TTC549 (cell line): ENCODE results near the gene SLC17A7.
"Not testable (repeated sequence)": the region's sequence is repeated elsewhere in the genome, so short reads cannot be mapped to it uniquely, and the experiment has no call there.

ENCODE experiments used
- FAIRE-seq: peaks from 2 replicates; lab custom pipeline; 2012; peaks lifted over from hg19 to GRCh38; lab: Jason Lieb, UNC

SLC17A7 gene

DNA sequence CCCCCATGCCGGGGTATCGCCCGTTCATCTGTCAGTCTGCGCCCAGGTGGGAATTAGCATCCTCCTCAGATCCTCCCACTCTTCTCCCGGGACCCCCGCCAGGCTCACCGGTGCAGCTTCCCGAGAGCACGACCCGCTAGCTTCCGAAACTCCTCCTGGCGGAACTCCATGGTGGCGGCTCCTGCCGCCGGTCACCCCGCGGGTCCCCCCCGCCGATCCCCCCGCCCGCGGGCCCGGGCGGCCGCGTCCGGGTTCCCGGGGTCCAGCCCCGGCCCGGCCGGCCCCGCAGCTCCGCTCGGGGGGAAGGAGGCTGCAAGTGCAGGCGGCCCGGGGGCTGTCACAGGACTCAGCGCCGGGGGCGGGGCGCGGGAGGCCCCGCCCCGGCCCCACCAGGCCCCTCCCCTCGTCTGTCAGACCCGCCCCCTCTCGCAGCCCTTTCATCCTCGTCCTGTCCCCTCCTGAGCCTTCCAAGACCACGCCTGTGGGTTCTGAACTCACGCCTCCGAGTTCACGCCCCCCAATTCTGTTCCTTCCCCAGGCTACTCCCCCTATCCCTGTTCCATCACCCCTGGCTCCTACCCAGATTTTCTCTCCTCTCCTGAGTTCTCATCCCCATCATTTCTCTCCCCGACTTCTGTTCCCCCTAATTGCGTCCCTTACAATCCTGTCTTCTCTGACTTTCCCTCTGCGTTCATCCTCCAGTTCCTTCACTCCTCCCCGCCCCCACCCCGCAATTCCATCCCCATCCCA is at the start of gene SLC17A7:
Gene SLC17A7, minus strand, starts transcription at position 318 of the 750 bp plus-strand sequence. Its CDS starts 148 bp downstream, at position 170.
- FAIRE-seq: no peak

GRCh38 chr19:49490287-49491029 is 49.1 kb upstream of the SLC17A7 start:
- no peak for FAIRE-seq

DNA sequence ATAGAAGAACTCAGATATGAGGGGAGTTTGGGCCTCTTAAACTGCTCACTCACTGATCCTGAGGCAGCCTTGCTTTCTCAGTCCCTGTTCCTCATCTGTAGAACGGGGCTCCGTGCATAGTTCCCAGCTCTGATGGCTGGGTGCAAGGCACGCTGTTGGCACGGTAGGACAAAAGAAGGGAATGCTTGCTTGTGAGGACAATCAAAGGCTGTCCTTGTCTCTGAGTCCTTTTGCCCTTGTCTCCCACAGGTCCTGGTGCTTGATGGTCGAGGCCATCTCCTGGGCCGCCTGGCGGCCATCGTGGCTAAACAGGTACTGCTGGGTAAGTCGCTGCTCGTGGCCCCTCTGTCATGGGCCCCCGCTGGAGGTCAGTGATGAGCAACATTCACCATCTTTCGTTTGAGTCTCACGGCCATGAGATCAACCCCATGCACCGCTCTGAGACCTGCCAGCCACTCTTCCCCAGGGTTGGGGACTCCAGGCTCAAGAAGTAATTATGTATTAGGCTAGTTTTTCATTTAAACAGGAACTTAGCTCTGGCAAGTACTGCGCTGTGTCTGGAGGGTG is 48.4 kb upstream of the SLC17A7 start:
- no peak for FAIRE-seq

GRCh38 chr19:49488863-49489537 is 47.7 kb upstream of the SLC17A7 start:
- FAIRE-seq: no peak

- no peak for FAIRE-seq
Measured at GRCh38 chr19:49488046-49488862, 46.9 kb upstream of the SLC17A7 start.

- FAIRE-seq: peak; percentile 87
Measured at GRCh38 chr19:49487277-49488045, 46.1 kb upstream of the SLC17A7 start, which contains the start of gene RPL13A. Gene RPL13A (plus strand): TSS chr19:49487608. CDS start chr19:49487630, 22 bp downstream.

- no peak for FAIRE-seq
Measured at GRCh38 chr19:49486710-49487276, 45.5 kb upstream of the SLC17A7 start.

DNA sequence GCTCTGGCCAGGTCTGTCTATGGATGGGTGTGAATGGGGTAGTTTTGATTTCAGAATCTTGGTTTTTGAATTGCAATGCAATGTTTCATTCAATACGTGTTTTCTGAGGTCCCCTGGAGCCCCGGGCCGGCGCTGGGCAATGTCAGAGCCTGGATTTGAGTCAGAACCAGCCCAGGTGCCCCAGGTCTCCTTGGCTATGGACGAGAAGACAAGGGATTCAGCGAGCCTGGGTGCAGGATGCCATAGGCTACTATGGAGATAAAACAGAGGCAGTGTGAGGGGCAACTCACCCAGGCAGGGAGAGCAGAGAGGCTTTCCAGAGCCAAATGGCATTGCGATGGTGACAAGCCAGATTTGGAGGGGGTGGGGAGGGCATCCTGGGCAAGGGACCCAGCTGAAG is 44.9 kb upstream of the SLC17A7 start:
- no peak for FAIRE-seq

DNA sequence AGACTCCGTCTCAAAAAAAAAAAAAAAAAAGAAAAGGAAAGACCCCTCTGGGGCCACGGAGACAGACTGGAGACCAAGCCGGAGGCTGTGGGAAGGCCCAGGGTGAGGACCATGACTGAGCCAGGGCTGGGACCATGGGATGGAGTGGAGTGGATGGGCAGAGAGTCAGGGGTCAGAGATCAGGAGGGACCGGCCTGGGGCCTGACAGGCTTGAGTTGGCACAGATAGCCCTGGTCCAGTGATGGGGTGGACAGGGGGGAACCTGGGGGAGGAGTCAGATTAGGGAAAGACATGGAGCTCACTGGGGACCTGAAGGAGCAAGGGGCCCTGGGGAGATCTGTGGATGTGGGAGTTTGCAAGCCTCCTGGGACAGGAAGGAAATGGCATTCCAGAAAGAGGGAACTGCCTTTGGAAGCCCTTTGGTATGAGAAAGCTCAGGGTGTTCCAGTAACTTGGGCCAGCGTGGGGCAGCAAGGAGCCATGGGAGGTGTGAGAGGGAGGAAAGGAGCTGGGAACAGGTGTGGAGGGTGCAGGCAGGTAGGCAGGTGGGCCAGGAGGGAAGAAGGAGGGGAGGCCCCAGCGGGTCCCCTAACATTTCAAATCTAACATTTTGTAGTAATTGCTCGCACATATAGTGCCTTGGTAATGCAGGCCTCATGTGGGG is 39.8 kb upstream of the SLC17A7 start:
- no peak for FAIRE-seq

GRCh38 chr19:49479975-49480628 is 38.8 kb upstream of the SLC17A7 start:
- no peak for FAIRE-seq

DNA sequence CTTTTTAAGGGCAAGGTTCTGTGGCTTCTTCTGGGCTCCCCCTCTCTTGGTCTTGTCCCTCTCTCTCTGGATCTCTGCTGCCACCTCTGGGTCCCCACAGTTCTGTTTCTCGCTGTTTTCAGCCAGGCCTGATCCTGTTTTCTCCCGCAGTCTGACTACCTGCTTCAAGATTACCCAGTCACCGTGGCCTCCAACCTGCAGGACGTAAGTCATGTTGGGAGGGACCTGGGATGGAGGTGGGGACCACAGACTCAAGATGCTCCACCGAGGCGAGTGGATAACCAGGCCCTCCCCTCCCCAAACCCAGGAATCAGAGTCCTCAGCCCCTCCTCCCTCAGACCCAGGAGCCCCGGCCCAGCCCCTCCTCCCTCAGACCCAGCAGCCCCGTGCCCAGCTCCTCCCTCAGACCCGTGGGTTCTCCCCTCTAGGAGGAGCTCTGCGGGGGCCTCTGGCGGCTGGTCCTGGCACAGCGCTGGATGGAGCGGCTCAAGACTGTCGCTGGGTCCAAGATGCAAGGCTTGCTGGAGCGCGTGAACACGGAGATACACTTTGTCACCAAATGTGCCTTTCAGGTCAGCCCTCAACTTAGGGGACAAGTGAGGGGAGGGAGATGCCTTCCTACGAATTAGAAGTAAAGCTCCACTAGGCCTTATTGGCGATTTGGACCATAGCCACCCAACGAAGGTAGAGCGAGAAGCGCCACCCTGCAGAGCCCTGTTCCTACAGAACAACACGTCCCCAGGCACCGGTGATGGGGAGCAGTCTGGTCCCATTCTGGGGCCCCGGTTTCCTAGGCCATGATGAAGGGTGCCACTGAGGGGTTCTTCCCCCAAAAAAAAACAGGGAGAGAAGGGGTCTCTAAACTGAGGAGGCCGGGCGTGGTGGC is 34.9 kb upstream of the SLC17A7 start:
- no peak for FAIRE-seq

DNA sequence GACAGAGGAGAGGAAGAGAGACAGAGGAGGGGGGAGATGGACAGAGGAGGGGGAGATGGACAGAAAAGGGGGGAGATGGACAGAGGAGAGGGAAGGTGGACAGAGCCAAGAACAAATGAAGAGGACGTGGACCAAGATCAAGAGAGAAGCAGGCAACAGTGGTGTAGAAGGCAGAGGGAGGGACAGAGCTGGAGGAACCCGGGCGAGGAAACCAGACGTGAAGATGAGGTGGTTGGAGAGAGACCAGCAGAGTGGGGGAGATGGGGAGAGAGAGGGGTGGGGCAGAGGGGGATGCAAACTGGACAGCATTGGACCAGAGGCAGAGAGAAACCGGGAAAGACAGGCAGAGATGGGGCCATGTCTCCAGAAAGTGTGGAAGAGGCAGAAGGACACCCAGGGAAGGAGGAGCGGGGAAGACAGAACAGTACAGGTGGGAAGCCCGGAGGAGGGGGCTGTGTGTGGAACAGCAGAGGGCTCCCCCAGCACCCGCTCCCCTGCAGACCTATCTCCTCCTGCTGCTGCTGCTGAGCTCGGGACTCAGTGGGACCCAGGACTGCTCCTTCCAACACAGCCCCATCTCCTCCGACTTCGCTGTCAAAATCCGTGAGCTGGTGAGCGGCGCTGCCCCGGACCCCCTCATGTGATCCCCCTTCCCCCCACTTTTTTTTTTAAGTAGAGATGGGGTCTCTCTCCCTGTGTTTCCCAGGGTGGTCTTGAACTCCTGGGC is 34.0 kb upstream of the SLC17A7 start:
- FAIRE-seq: no peak

DNA sequence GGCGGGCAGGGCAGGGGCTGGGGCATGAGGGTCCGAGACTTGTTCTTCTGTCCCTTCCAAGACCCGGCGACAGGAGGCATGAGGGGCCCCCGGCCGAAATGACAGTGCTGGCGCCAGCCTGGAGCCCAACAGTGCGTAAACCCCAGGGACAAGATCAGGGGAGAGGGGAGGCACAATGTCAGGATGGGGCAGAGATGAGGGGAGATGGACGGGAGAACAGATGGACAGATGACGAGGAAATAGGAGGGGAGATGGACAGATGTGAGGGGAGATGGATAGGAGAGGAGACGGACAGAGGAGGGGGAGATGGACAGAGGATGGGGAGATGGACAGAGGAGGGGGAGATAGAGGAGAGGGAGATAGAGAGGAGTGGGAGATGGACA is 33.2 kb upstream of the SLC17A7 start:
- FAIRE-seq: no peak

DNA sequence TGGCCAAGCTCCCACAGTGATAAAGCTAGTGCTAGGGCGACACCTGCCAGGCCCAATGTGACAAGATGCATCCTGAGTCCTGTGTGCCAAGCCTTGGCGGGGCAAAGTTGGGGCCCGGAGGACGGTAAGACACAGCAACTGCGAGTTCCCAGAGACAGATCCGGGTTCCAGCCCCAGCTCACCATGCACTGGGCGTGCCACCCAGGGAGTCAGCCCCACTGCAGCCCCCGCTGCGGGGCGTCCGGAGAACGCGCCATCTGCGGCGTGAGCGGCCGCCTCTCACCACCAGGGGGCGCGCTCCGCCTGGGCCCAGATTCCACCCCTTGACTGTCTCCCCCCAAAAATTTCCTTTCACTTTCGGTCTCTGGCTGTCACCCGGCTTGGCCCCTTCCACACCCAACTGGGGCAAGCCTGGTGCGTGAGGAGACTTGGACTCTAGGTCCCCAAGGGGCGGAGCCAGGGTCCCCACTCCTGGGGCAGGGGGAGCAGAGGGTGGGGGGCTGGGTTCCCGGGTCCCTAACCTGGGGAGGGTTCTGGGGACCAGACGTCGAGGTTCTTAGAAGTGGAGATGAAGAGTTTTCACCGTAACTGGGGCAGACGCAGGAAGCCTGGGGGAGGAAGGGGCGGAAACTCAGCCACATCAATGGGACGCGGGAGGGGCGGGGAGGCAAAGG is 32.7 kb upstream of the SLC17A7 start, which contains the start of gene FLT3LG:
Gene FLT3LG, plus strand, starts transcription at position 348 of the 674 bp plus-strand sequence. CDS start 425 bp downstream, outside the sequence.
- no peak for FAIRE-seq

GRCh38 chr19:49473501-49473867 is 32.2 kb upstream of the SLC17A7 start:
- not testable (repeated sequence) for FAIRE-seq

- no peak for FAIRE-seq
Measured at GRCh38 chr19:49472936-49473335, 31.6 kb upstream of the SLC17A7 start.

- no peak for FAIRE-seq
Measured at GRCh38 chr19:49470615-49470978, 29.3 kb upstream of the SLC17A7 start.
